Breast epithelium (tissue), 3 donors: ENCODE data around the gene FAM193A.
"Not testable (repeated sequence)": the region's sequence is repeated elsewhere in the genome, so short reads cannot be mapped to it uniquely, and the experiment has no call there.

Experiments used
- POLR2A ChIP-seq: fragments of 450-650 bp; IDR thresholded peaks from one replicate; pipeline ENCODE4 v1.6.1; 2016; ENCODE audit warnings: antibody characterized with exemption, mild to moderate bottlenecking, moderate library complexity
- POLR2AphosphoS5 ChIP-seq, 3 donors: sonication (generic); formaldehyde crosslinking; IDR thresholded peaks; one replicate each; pipeline ENCODE4 v1.6.1; 2017; ENCODE audit warnings: antibody characterized with exemption in 3 of 3
- TF ChIP-seq, protein P1 (sequence below), 3 donors: fragments of 450-650 bp; IDR thresholded peaks; one replicate each; pipeline ENCODE4 v1.5.1; 2016 to 2017; ENCODE audit warnings: antibody characterized with exemption in 3 of 3, mild to moderate bottlenecking in 3 of 3, moderate library complexity in 3 of 3

DNA sequence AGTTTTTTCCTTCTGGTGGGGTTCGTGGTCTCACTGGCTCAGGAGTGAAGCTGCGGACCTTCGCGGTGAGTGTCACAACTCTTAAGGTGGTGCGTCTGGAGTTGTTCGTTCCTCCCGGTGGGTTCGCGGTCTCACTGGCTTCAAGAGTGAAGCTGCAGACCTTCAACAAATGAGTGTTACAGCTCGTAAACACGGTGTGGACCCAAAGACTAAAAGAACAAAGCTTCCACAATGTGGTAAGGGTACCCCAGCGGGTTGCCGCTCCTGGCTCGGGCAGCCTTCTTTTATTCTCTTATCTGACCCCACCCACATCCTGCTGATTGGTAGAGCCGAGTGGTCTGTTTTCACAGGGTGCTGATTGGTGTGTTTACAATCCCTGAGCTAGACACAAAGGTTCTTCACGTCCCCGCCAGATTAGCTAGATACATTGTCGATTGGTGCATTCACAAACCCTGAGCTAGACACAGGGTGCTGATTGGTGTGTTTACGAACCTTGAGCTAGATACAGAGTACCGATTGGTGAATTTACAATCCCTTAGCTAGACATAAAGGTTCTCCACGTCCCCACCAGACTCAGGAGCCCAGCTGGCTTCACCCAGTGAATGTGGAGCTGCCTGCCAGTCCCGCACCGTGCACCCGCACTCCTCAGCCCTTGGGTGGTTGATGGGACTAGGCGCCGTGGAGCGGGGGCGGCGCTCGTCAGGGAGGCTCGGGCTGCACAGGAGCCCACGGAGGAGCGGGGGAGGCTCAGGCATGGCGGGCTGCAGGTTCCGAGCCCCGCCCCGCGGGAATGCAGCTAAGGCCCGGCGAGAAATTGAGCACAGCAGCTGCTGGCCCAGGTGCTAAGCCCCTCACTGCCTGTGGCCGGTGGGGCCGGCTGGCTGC, 226.3 kb downstream of the FAM193A start:
- TF ChIP-seq, protein P1, sequence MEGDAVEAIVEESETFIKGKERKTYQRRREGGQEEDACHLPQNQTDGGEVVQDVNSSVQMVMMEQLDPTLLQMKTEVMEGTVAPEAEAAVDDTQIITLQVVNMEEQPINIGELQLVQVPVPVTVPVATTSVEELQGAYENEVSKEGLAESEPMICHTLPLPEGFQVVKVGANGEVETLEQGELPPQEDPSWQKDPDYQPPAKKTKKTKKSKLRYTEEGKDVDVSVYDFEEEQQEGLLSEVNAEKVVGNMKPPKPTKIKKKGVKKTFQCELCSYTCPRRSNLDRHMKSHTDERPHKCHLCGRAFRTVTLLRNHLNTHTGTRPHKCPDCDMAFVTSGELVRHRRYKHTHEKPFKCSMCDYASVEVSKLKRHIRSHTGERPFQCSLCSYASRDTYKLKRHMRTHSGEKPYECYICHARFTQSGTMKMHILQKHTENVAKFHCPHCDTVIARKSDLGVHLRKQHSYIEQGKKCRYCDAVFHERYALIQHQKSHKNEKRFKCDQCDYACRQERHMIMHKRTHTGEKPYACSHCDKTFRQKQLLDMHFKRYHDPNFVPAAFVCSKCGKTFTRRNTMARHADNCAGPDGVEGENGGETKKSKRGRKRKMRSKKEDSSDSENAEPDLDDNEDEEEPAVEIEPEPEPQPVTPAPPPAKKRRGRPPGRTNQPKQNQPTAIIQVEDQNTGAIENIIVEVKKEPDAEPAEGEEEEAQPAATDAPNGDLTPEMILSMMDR (IDR thresholded peaks at IDR 0.05): not testable (repeated sequence)
- not testable (repeated sequence) for TF ChIP-seq POLR2A; POLR2AphosphoS5 (IDR thresholded peaks at IDR 0.05)
